K562 (cell line): Measurements from ENCODE around the gene PET100. TPM values are rescaled to one million over a fixed set of nuclear protein-coding genes. Genes with fewer than 3 reads are reported as not detected.

ENCODE experiments used
- ATAC-seq: fragments of 200-7000 bp; cut with Tn5 transposase; 3 replicates; pipeline ENCODE4 v1.9.1; 2020; ENCODE audit warnings: moderate library complexity
- BruUV-seq: library from RNA; stranded (reverse); fragments of 400-500 nt; replicated peaks from 2 replicates; lab custom pipeline; 2021; lab: Mats Ljungman, UMichigan
- CTCF ChIA-PET: fragments of 300-600 bp; formaldehyde crosslinking; extraction: SDS; loops from one replicate; lab custom pipeline; 2021; ENCODE audit warnings: low intra/inter-chr PET ratio; lab: Yijun Ruan, JAX
- POLR2A ChIA-PET: fragments of 300-600, 350-650 bp; sonication (Branson Sonifier 250); formaldehyde crosslinking; extraction: SDS; loops from one replicate; lab custom pipeline; 2021; ENCODE audit warnings: antibody characterized with exemption, inconsistent platforms; lab: Yijun Ruan, JAX
- DNase-seq, 4 experiments: peaks; one replicate each; pipeline versions ENCODE4 v3.0.0 to v3.0.0-alpha.2; 2011 to 2018; ENCODE audit warnings: low spot score in 3 of 4, mixed read lengths in 3 of 4; ENCODE audit errors: extremely low read depth in 1 of 4
- FAIRE-seq: peaks from 2 replicates; lab custom pipeline; 2011; peaks lifted over from hg19 to GRCh38; lab: Jason Lieb, UNC
- H2AFZ ChIP-seq: 2 replicates; pipeline ENCODE4 v1.6.0; 2011; ENCODE audit warnings: low read depth, low read length, control low read depth, inconsistent platforms
- H3K27ac ChIP-seq: fragments of 200-600 bp; 3 replicates; pipeline ENCODE4 v1.8.0; 2011; ENCODE audit warnings: low read depth, mild to moderate bottlenecking, control low read depth, inconsistent platforms, low read length, moderate library complexity, mixed read lengths; ENCODE audit errors: extremely low read depth
- H3K27me3 ChIP-seq, 2 experiments: fragments of 300-600 bp in 1 of 2; 2 replicates in 1 of 2; 3 replicates in 1 of 2; pipeline versions ENCODE4 v1.6.0 to v1.8.0; 2011; ENCODE audit warnings: inconsistent platforms in 2 of 2, low read length in 2 of 2, mild to moderate bottlenecking in 1 of 2, mixed read lengths in 1 of 2, moderate library complexity in 1 of 2; ENCODE audit not compliant: control insufficient read depth in 2 of 2, insufficient read depth in 2 of 2
- H3K36me3 ChIP-seq: fragments of 300-600 bp; 3 replicates; pipeline ENCODE4 v1.8.0; 2011; ENCODE audit warnings: mild to moderate bottlenecking, low read length, inconsistent platforms; ENCODE audit not compliant: control insufficient read depth, insufficient read depth
- H3K4me1 ChIP-seq, 2 experiments: fragments of 200-600 bp in 1 of 2; replicated peaks in 1 of 2; 2 replicates in 1 of 2; 3 replicates in 1 of 2; pipeline versions ENCODE4 v1.5.1 to v1.8.0; 2011; ENCODE audit warnings: inconsistent platforms in 2 of 2, low read length in 2 of 2, mild to moderate bottlenecking in 1 of 2, mixed read lengths in 1 of 2, moderate library complexity in 1 of 2; ENCODE audit not compliant: control insufficient read depth in 2 of 2, insufficient read depth in 2 of 2
- H3K4me2 ChIP-seq: 2 replicates; pipeline ENCODE4 v1.6.1; 2011; ENCODE audit warnings: low read length, control low read depth, inconsistent platforms, mixed read lengths; ENCODE audit not compliant: insufficient read depth
- H3K4me3 ChIP-seq: fragments of 200-600 bp; sonication (generic), shearing (Covaris generic); 2 replicates; pipeline ENCODE4 v1.5.1; 2016; ENCODE audit warnings: control low read depth, inconsistent platforms
- H3K79me2 ChIP-seq: fragments of 200-600 bp; 3 replicates; pipeline ENCODE4 v1.8.0; 2011; ENCODE audit warnings: low read length, inconsistent platforms; ENCODE audit not compliant: control insufficient read depth, insufficient read depth
- H3K9ac ChIP-seq, 2 experiments: 2 replicates each; pipeline versions ENCODE4 v1.6.0 to v1.6.1; 2011; ENCODE audit warnings: low read depth in 2 of 2, low read length in 2 of 2, control low read depth in 1 of 2, inconsistent platforms in 1 of 2, mild to moderate bottlenecking in 1 of 2, mixed read lengths in 1 of 2; ENCODE audit not compliant: insufficient read depth in 1 of 2
- H3K9me1 ChIP-seq: one replicate; pipeline ENCODE4 v1.6.0; 2011; ENCODE audit warnings: inconsistent platforms, mild to moderate bottlenecking, low read length, moderate library complexity; ENCODE audit not compliant: control insufficient read depth, insufficient read depth
- H3K9me3 ChIP-seq: replicated peaks from 2 replicates; pipeline ENCODE4 v1.5.1; 2011; ENCODE audit warnings: low read depth, low read length, inconsistent platforms; ENCODE audit not compliant: control insufficient read depth, insufficient read depth
- H4K20me1 ChIP-seq: replicated peaks from 2 replicates; pipeline ENCODE4 v1.6.1; 2011; ENCODE audit warnings: low read length, inconsistent platforms, mixed read lengths; ENCODE audit not compliant: control insufficient read depth, insufficient read depth
- CEBPB ChIP-seq: fragments of 450-650 bp; IDR thresholded peaks from 2 replicates; pipeline ENCODE4 v1.6.1; 2016; ENCODE audit warnings: missing genetic modification characterization, missing compliant biosample characterization
- CEBPG ChIP-seq, 3 experiments: fragments of 200-800 bp in 1 of 3; sonication (Bioruptor generic) in 1 of 3; sonication (generic) in 1 of 3; formaldehyde crosslinking in 1 of 3; IDR thresholded peaks in 2 of 3; conservative IDR thresholded peaks in 1 of 3; 2 replicates each; pipeline versions ENCODE4 v1.6.1 to v1.8.0; 2016 to 2022; ENCODE audit warnings: missing compliant biosample characterization in 2 of 3, missing genetic modification characterization in 2 of 3, mild to moderate bottlenecking in 1 of 3, missing genetic modification reagents in 1 of 3
- ESRRA ChIP-seq: fragments of 450-650 bp; IDR thresholded peaks from 2 replicates; pipeline ENCODE4 v1.6.1; 2014; ENCODE audit warnings: low read depth, mild to moderate bottlenecking, moderate library complexity, borderline replicate concordance
- ETV1 ChIP-seq: fragments of 450-650 bp; conservative IDR thresholded peaks from 2 replicates; pipeline ENCODE4 v1.6.1; 2016; ENCODE audit warnings: missing genetic modification characterization, control low read depth, low read depth, missing compliant biosample characterization
- GABPB2 ChIP-seq: fragments of 250-450 bp; sonication (Bioruptor Pico); conservative IDR thresholded peaks from 2 replicates; pipeline ENCODE4 v1.5.1; 2021; ENCODE audit warnings: mild to moderate bottlenecking
- HDAC2 ChIP-seq: fragments of 450-650 bp; IDR thresholded peaks from 2 replicates; pipeline ENCODE4 v1.6.1; 2016; ENCODE audit warnings: mild to moderate bottlenecking
- HIVEP1 ChIP-seq: fragments of 250-450 bp; sonication (Bioruptor Pico); IDR thresholded peaks from 2 replicates; pipeline ENCODE4 v1.4.0; 2020; ENCODE audit warnings: mild to moderate bottlenecking
- RBM14 ChIP-seq: fragments of 200-400 bp; formaldehyde crosslinking; IDR thresholded peaks from 2 replicates; pipeline ENCODE4 v1.6.1; 2018; ENCODE audit warnings: low read depth, mild to moderate bottlenecking, low read length, moderate library complexity, borderline replicate concordance; ENCODE audit not compliant: insufficient read depth
- SAFB2 ChIP-seq: fragments of 200-400 bp; formaldehyde crosslinking; IDR thresholded peaks from 2 replicates; pipeline ENCODE4 v1.6.1; 2018; ENCODE audit warnings: borderline replicate concordance, low read length, low read depth, moderate library complexity; ENCODE audit not compliant: severe bottlenecking
- TAF7 ChIP-seq: fragments of 450-650 bp; IDR thresholded peaks from 2 replicates; pipeline ENCODE4 v1.6.1; 2016; ENCODE audit warnings: missing genetic modification characterization, missing compliant biosample characterization
- ZFP36 ChIP-seq: fragments of 150-350 bp; IDR thresholded peaks from 2 replicates; pipeline ENCODE4 v1.6.1; 2018; ENCODE audit warnings: low read length, low read depth; ENCODE audit not compliant: partially characterized antibody
- ZNF551 ChIP-seq: fragments of 250-450 bp; sonication (Bioruptor Pico); IDR thresholded peaks from 2 replicates; pipeline ENCODE4 v1.5.0; 2021; ENCODE audit warnings: mild to moderate bottlenecking, moderate library complexity
- ZNF707 ChIP-seq: fragments of 250-450 bp; sonication (Bioruptor Pico); conservative IDR thresholded peaks from 2 replicates; pipeline ENCODE4 v1.8.0; 2022; ENCODE audit warnings: inconsistent platforms, mild to moderate bottlenecking, moderate library complexity
- ZNF75A ChIP-seq: fragments of 450-650 bp; formaldehyde crosslinking; IDR thresholded peaks from 2 replicates; pipeline ENCODE4 v1.4.0; 2020; ENCODE audit warnings: mild to moderate bottlenecking
- ZNF766 ChIP-seq: fragments of 200-800 bp; sonication (Bioruptor generic); conservative IDR thresholded peaks from 2 replicates; pipeline ENCODE4 v1.6.1; 2016; ENCODE audit warnings: missing genetic modification characterization, missing compliant biosample characterization
- WGBS: fragments of 100-300 bp; shearing (Covaris generic); methylation state at CpG from one replicate; pipeline ENCODE4 v1.1.6; 2016; ENCODE audit warnings: low coverage, mixed read lengths; ENCODE audit not compliant: insufficient coverage; ENCODE audit errors: missing lambda C conversion rate; 5-methylcytosine and 5-hydroxymethylcytosine counted together
- in situ Hi-C: fragments of 300-500 bp; cut with MboI; formaldehyde crosslinking; loops from 4 replicates; pipeline ENCODE4 v1.15.0; 2018; ENCODE audit warnings: inconsistent platforms, mixed read lengths
- intact Hi-C: fragments of 100-400 bp; cut with micrococcal nuclease; formaldehyde crosslinking; loops from 2 replicates; pipeline ENCODE4 v1.14.2; 2022
- polyA plus RNA-seq, 8 experiments: library from polyadenylated mRNA; depleted of rRNA in 4 of 8; stranded (reverse) in 5 of 8; unstranded in 3 of 8; fragments of >200 nt; fragmentation: Nextera tagmentation in 2 of 8; fragmentation: Illumina TruSeq in 1 of 8; extraction: Ambion mirVana in 2 of 8; extraction: Trizol in 1 of 8; gene quantifications; 2 replicates each; pipeline versions ENCODE4 v1.2.1 to v1.2.3, GENCODE V29; 2011 to 2014; ENCODE audit warnings: inconsistent platforms in 1 of 8, missing spikeins in 1 of 8
- total RNA-seq, 7 experiments: library from RNA; depleted of rRNA in 6 of 7; stranded (reverse); fragments of >200 nt in 6 of 7; fragmentation: Illumina TruSeq in 2 of 7; extraction: Trizol in 2 of 7; gene quantifications; 2 replicates each; pipeline versions ENCODE4 v1.2.1 to v1.2.3, GENCODE V29; 2011 to 2021; ENCODE audit warnings: low replicate concordance in 1 of 7
- TF ChIP-seq, protein P1 (sequence below): fragments of 250-450 bp; sonication (Bioruptor Pico); IDR thresholded peaks from 2 replicates; pipeline ENCODE4 v1.8.0; 2021; ENCODE audit warnings: moderate library complexity, mild to moderate bottlenecking, inconsistent platforms
- TF ChIP-seq, protein P2 (sequence below): sonication (generic); formaldehyde crosslinking; IDR thresholded peaks from 2 replicates; pipeline ENCODE4 v1.8.0; 2023; ENCODE audit warnings: mild to moderate bottlenecking, missing genetic modification reagents
- TF ChIP-seq, protein P3 (sequence below): fragments of 250-450 bp; sonication (Bioruptor Pico); IDR thresholded peaks from 2 replicates; pipeline ENCODE4 v1.9.0; 2021; ENCODE audit warnings: mild to moderate bottlenecking

The PET100 gene
- total and polyA plus RNA-seq, 9 of the 15 experiments (the other 6 are each of a cell fraction or from before 2014, with no cell fraction given), result 62.3 to 351 (median 98.3) TPM

DNA sequence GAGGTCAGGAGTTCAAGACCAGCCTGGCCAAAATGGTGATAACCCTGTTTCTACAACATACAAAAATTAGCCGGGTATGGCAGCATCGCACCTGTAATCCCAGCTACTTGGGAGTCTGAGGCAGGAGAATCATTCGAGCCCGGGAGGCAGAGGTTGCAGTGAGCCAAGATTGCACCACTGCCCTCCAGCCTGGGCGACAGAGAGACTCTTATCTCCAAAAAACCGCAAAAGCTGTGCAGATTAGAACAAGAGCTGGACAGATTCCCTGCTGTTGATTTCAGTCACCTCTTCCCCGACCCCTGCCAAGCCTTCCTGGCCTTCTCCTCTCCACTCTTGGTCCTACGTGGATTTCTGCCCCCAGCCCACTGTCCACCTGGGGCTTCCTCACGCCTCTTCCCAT is 25.7 kb upstream of the PET100 start:
- no peaks in the 10 kb centered on the region for H3K79me2 ChIP-seq
- ATAC-seq (no peak), DNase-seq (no peak), FAIRE-seq (no peak)
- no peaks in the 10 kb centered on the region for H3K9me1 ChIP-seq
- H3K36me3 ChIP-seq, result no peaks in the 10 kb centered on the region
- no peaks in the 10 kb centered on the region for H3K9me3 ChIP-seq
- ChIA-PET CTCF (interaction anchor here (0.7 kb wide), 1 partner anchor 16 kb away, joined by 3 read pairs; no protein-coding TSS in a partner anchor), POLR2A (no interaction called here)
- H3K4me2 ChIP-seq, result no peak overlapping the region
- no peak overlapping the region for H3K27ac ChIP-seq
- 5% methylated on average over 9 of the region's 9 CpGs for WGBS
- no peak overlapping the region for H3K4me3 ChIP-seq
- H4K20me1 ChIP-seq, result peaks cover 9% of the 10 kb centered on the region; the same call in 1 of the 2 replicates
- BruUV-seq, result no TSS peak
- intact Hi-C loops (no loop called here), in situ Hi-C loops (no loop called here)
- no peak overlapping the region; a peak in 1 of 4 replicates for H3K9ac ChIP-seq
- H2AFZ ChIP-seq, result no peak overlapping the region
- no peaks in the 10 kb centered on the region; a peak in 1 of 5 replicates for H3K27me3 ChIP-seq
- peaks cover 2 to 34% of the 10 kb centered on the region in 2 experiments; a peak in 4 of 5 replicates for H3K4me1 ChIP-seq
- no peak for TF ChIP-seq CEBPG (CRISPR knock-in tag; IDR thresholded peaks at IDR 0.05)
- TF ChIP-seq CEBPG (tag; conservative IDR thresholded peaks at IDR 0.05 in 1 of 2, IDR thresholded peaks at IDR 0.05 in 1 of 2), result peak; percentile 44 to 79; a peak in 2 of 4 replicates
- no peak for TF ChIP-seq GABPB2 (CRISPR knock-in tag)
- TF ChIP-seq ZNF551, result no peak
- TF ChIP-seq ESRRA, result peak; percentile 54; the same call in 1 of the 2 replicates
- TF ChIP-seq RBM14, result no peak
- TF ChIP-seq, protein P1, sequence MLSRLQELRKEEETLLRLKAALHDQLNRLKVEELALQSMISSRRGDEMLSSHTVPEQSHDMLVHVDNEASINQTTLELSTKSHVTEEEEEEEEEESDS, result no peak
- TF ChIP-seq ZNF75A (CRISPR knock-in tag), result no peak
- TF ChIP-seq, protein P2, sequence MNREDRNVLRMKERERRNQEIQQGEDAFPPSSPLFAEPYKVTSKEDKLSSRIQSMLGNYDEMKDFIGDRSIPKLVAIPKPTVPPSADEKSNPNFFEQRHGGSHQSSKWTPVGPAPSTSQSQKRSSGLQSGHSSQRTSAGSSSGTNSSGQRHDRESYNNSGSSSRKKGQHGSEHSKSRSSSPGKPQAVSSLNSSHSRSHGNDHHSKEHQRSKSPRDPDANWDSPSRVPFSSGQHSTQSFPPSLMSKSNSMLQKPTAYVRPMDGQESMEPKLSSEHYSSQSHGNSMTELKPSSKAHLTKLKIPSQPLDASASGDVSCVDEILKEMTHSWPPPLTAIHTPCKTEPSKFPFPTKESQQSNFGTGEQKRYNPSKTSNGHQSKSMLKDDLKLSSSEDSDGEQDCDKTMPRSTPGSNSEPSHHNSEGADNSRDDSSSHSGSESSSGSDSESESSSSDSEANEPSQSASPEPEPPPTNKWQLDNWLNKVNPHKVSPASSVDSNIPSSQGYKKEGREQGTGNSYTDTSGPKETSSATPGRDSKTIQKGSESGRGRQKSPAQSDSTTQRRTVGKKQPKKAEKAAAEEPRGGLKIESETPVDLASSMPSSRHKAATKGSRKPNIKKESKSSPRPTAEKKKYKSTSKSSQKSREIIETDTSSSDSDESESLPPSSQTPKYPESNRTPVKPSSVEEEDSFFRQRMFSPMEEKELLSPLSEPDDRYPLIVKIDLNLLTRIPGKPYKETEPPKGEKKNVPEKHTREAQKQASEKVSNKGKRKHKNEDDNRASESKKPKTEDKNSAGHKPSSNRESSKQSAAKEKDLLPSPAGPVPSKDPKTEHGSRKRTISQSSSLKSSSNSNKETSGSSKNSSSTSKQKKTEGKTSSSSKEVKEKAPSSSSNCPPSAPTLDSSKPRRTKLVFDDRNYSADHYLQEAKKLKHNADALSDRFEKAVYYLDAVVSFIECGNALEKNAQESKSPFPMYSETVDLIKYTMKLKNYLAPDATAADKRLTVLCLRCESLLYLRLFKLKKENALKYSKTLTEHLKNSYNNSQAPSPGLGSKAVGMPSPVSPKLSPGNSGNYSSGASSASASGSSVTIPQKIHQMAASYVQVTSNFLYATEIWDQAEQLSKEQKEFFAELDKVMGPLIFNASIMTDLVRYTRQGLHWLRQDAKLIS (CRISPR knock-in tag), result no peak
- TF ChIP-seq, protein P3, sequence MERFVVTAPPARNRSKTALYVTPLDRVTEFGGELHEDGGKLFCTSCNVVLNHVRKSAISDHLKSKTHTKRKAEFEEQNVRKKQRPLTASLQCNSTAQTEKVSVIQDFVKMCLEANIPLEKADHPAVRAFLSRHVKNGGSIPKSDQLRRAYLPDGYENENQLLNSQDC (CRISPR knock-in tag), result no peak
- TF ChIP-seq ETV1 (tag), result no peak
- no peak for TF ChIP-seq HIVEP1 (CRISPR knock-in tag)
- no peak for TF ChIP-seq ZFP36
- no peak for TF ChIP-seq ZNF707 (CRISPR knock-in tag)
- TF ChIP-seq ZNF766, result peak; percentile 36; the same call in 1 of the 2 replicates
- no peak for TF ChIP-seq SAFB2
- peak; percentile 50 for TF ChIP-seq CEBPB
- no peak for TF ChIP-seq HDAC2
- TF ChIP-seq TAF7 (tag), result no peak
